Dendritic cell treated with granulocyte-macrophage colony-stimulating factor and Interleukin-4, amounts not matched to agents 40 ng/mL and 50 ng/mL, for 4 days (primary cell): ENCODE data around the gene IGSF8.

Experiments
- H3K27ac Mint-ChIP-seq: one replicate; pipeline ENCODE4 v1.8.0; 2022; ENCODE audit warnings: mild to moderate bottlenecking, mixed read lengths
- H3K27me3 Mint-ChIP-seq: one replicate; pipeline ENCODE4 v1.8.0; 2022; ENCODE audit warnings: mild to moderate bottlenecking, mixed read lengths
- H3K36me3 Mint-ChIP-seq: one replicate; pipeline ENCODE4 v1.8.0; 2022; ENCODE audit warnings: low read depth, mixed read lengths
- H3K4me1 Mint-ChIP-seq: one replicate; pipeline ENCODE4 v1.8.0; 2022; ENCODE audit warnings: low read depth, mixed read lengths
- H3K4me3 Mint-ChIP-seq: one replicate; pipeline ENCODE4 v1.8.0; 2022; ENCODE audit warnings: mild to moderate bottlenecking, moderate library complexity, mixed read lengths
- H3K9me3 Mint-ChIP-seq: one replicate; pipeline ENCODE4 v1.8.0; 2022; ENCODE audit warnings: mixed read lengths
- intact Hi-C: fragments of 100-400 bp; cut with micrococcal nuclease; formaldehyde crosslinking; loops from one replicate; pipeline ENCODE4 v1.15.0; 2022

The IGSF8 gene

GRCh38 chr1:160049101-160049500, 49.3 kb downstream of the IGSF8 start:
- intact Hi-C loops: no loop called here
- peaks cover 13% of the 10 kb centered on the region for H3K4me1 Mint-ChIP-seq
- H3K4me3 Mint-ChIP-seq: no peak overlapping the region
- H3K27ac Mint-ChIP-seq: no peak overlapping the region
- no peaks in the 10 kb centered on the region for H3K36me3 Mint-ChIP-seq
- peaks cover 53% of the 10 kb centered on the region for H3K27me3 Mint-ChIP-seq
- no peaks in the 10 kb centered on the region for H3K9me3 Mint-ChIP-seq

DNA sequence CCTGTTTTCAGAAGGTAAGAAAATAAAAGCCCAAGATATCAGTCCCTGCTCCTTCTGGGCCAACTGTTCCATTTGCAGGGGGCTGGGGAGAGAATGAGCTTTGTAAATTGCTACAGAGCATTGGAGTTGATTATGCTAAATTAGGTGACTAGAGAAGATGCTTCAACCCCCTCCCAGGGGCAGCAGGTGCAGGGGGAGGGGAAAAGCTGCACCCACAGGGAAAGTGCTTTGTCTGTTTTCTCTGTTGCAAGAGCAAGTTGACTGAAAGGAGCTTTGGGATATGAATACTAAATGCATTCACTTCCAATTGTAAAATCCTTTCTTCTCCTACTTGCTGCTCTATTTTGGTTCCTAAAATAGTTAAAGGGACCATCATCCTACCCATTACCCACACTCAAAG, 50.1 kb downstream of the IGSF8 start:
- peaks cover 46% of the 10 kb centered on the region for H3K27me3 Mint-ChIP-seq
- H3K36me3 Mint-ChIP-seq: no peaks in the 10 kb centered on the region
- intact Hi-C loops: no loop called here
- no peak overlapping the region for H3K4me3 Mint-ChIP-seq
- peaks cover 13% of the 10 kb centered on the region for H3K4me1 Mint-ChIP-seq
- H3K27ac Mint-ChIP-seq: no peak overlapping the region
- H3K9me3 Mint-ChIP-seq: no peaks in the 10 kb centered on the region

DNA sequence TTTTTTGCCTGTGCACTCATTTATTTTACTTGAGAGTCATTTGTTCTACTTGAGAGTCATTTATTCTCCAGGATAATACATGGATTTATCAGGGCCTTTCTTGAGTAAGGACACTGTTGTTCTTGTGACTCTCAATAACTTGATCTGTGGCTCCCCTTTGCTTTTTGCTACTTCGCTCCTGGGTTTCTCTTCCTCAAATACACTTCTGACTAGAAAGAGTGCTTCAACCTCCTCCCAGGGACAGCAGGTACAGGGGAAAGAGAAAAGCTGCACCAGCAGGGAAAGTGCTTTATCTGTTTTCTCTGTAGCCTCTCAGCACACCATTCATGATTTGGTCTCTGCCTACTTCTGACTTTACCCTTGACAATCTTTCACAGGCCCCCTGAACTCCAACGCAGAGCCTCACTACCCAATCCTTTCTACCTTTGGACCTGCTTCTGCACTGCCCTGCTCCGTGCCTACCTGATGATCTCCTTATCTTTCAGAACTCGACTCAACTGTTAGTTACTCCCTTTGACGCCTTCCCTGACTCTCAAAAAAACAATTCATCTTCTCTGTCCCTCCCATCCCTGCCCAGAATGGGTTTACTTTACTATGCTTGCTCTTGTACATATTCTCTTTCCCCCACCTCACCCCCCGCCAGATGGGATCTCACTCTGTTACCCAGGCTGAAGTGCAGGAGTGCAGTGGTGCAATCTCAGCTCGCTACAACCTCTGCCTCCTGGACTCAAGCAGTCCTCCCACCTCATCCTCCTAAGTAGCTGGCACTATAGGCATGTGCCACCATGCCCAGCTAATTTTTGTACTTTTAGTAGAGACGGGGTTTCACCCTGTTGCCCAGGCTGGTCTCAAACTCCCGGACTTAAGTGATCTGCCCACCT, 51.1 kb downstream of the IGSF8 start:
- intact Hi-C loops: loop anchor here (2.0 kb wide), 1 partner anchor 31 kb away; no protein-coding TSS in a partner anchor
- no peaks in the 10 kb centered on the region for H3K36me3 Mint-ChIP-seq
- no peaks in the 10 kb centered on the region for H3K9me3 Mint-ChIP-seq
- H3K4me1 Mint-ChIP-seq: peaks cover 13% of the 10 kb centered on the region
- peak overlapping the region; percentile 36 for H3K4me3 Mint-ChIP-seq
- peaks cover 42% of the 10 kb centered on the region for H3K27me3 Mint-ChIP-seq
- no peak overlapping the region for H3K27ac Mint-ChIP-seq

DNA sequence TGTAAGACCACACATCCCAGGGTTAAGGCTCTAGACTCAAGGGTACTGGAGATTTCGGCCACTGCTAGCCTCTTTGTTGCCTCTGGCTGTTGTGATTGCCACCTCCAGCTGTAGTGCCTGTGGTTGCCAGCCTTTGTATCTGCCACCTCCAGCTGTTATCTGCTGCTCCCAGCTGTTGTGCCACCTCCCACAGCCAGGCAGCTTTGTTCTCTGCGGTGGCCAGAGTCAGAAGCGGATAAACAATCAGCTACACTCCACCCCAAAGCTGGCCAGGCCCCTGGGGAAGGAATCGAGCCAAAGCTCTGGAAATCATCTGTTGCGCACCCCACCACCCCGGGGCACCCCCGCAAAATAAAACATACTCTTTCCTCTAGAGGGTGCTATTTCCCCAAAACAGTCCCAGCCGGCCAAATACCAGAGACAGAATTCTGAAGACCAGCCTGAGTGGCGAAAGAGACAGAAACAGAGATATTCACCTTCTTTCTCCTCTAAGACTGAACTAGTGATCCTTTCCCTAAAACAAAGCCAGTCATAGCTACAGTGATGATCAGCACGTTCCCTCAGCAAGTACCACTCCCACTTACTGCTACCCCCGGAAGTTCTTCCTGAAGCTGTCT, 51.8 kb downstream of the IGSF8 start:
- Mint-ChIP-seq H3K27me3 (peaks cover 37% of the 10 kb centered on the region), H3K36me3 (no peaks in the 10 kb centered on the region), H3K27ac (no peak overlapping the region), H3K9me3 (no peaks in the 10 kb centered on the region), H3K4me3 (peak overlapping the region; percentile 36), H3K4me1 (peaks cover 13% of the 10 kb centered on the region)
- intact Hi-C loops: loop anchor here (2.0 kb wide), 1 partner anchor 32 kb away; no protein-coding TSS in a partner anchor

DNA sequence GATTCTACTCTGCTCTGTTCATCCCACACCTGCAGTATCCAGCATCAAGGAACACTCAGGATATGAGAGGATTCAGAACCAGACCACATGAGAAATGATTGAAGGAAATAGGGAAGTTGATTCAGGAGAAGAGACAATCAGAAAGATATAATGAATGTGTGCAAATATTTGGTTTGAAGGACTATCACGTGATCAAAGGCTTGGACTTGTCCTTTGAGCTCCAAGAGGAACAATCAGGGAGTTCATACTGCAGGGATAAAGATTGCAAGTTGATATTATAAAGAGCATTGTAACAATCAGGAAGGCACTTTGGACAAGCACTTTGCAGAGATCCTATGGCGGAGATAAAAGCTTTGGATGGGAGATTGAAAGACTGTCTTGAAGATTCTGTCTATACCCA, 52.8 kb downstream of the IGSF8 start:
- no peak overlapping the region for H3K4me3 Mint-ChIP-seq
- no peaks in the 10 kb centered on the region for H3K36me3 Mint-ChIP-seq
- H3K27me3 Mint-ChIP-seq: peaks cover 32% of the 10 kb centered on the region
- intact Hi-C loops: loop anchor here (2.0 kb wide), 1 partner anchor 33 kb away; no protein-coding TSS in a partner anchor
- no peaks in the 10 kb centered on the region for H3K9me3 Mint-ChIP-seq
- H3K4me1 Mint-ChIP-seq: peaks cover 13% of the 10 kb centered on the region
- H3K27ac Mint-ChIP-seq: no peak overlapping the region

GRCh38 chr1:160043543-160043942, 54.9 kb downstream of the IGSF8 start:
- no peak overlapping the region for H3K27ac Mint-ChIP-seq
- peaks cover 30% of the 10 kb centered on the region for H3K27me3 Mint-ChIP-seq
- intact Hi-C loops: no loop called here
- no peaks in the 10 kb centered on the region for H3K36me3 Mint-ChIP-seq
- no peaks in the 10 kb centered on the region for H3K9me3 Mint-ChIP-seq
- no peak overlapping the region for H3K4me3 Mint-ChIP-seq
- H3K4me1 Mint-ChIP-seq: peaks cover 13% of the 10 kb centered on the region
